ENCODE data around the gene HOPX. TPM values are rescaled to one million over a fixed set of nuclear protein-coding genes. Genes with fewer than 3 reads are reported as not detected.
A peak's percentile ranks its signal among the peaks of the same experiment; 100 is the strongest.

The HOPX gene
- total RNA-seq, 1 experiment from 2014 or later, result 1.0 TPM

DNA sequence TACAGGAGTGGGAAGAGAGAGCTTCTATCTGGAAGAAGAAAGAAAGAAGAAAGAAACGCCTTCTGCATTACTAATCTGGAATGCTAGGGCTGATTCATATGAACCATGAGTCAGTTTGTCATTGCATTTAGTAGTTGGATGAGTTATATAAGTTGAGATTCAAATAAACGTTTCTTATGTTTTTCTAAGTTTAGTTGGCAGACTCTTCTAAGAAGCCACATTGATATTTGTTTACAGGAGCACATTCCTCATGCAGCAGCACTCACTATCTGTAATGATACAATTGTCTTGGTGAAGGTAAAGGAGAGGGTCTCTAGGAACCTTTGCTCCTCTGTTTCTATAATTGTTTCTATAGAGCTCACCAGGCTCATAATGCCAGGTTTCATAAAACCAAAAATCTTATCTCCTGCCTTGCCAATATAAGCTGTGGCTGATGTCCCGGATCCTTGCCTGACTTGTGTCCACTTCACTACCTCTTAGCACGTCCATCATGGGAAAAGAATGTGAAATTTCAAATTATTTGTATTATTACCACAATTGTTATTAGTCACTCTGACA, 39.5 kb downstream of the HOPX start:
- intact Hi-C loops (cut with micrococcal nuclease; ENCODE audit: unreplicated experiment), result no loop called here

DNA sequence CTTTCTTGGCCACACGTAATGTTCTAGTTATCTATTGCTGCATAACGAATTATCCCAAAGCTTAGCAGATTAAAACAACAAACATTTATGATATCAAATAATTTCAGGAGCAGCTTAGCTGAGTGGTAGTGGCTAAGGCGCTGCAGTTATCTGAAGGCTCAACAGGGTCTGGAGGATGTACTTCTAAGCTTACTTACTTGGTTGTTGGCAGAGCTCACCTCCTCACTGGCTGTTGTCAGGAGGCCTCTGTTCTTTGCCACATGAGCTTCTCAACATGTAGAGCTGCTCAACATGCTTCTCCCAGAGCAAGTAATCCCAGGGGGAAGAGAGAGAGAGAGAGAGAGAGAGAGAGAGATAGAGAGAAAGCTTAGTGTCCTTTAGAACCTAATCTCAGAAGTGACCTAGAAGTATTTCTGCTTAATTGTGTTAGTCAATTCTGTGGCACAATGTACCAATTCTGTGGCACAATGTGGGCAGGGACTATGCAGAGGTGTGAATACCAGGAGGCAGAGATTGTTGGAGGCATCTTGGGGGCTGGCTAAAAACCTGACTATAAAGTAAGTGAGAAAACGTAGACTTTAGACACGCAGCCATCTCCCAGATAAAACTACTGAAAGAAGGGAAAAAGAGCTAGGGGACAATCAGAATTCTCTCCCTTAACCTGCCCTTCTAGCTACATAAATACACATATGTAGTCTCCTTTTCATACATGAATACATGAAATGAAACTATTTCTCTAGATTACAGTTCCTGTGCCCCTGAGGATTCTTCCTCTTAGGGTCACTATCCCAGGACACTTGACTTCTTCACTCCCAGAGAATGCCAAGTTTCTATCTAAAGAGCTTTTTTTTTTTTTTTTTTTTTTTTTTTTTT, 40.2 kb downstream of the HOPX start:
- BruUV-seq (replicated peaks), result no TSS peak
- H3K4me2 ChIP-seq, result peak overlapping the region; percentile 49
- peaks cover 23% of the 10 kb centered on the region for H3K4me1 ChIP-seq (replicated peaks; ENCODE audit: insufficient read depth)
- H3K9me2 ChIP-seq (ENCODE audit: insufficient read depth), result no peaks in the 10 kb centered on the region
- H3F3A ChIP-seq (ENCODE audit: insufficient read depth, low read depth), result peaks cover 19% of the 10 kb centered on the region
- H4K20me1 ChIP-seq (ENCODE audit: insufficient read depth), result no peaks in the 10 kb centered on the region
- no peaks in the 10 kb centered on the region for H3K36me3 ChIP-seq (ENCODE audit: low read depth)
- no peaks in the 10 kb centered on the region for H3K9me3 ChIP-seq (ENCODE audit: insufficient read depth, low read depth)
- CTCF ChIA-PET, result interaction anchor here (0.6 kb wide), 3 partner anchors 14 to 238 kb away, joined by 3 to 11 read pairs (median 4); no protein-coding TSS in a partner anchor
- H3K79me2 ChIP-seq (ENCODE audit: low read depth), result no peaks in the 10 kb centered on the region
- no peak for TF ChIP-seq EZH2 (IDR thresholded peaks at IDR 0.05; ENCODE audit: low read depth)
- TF ChIP-seq, protein P1, sequence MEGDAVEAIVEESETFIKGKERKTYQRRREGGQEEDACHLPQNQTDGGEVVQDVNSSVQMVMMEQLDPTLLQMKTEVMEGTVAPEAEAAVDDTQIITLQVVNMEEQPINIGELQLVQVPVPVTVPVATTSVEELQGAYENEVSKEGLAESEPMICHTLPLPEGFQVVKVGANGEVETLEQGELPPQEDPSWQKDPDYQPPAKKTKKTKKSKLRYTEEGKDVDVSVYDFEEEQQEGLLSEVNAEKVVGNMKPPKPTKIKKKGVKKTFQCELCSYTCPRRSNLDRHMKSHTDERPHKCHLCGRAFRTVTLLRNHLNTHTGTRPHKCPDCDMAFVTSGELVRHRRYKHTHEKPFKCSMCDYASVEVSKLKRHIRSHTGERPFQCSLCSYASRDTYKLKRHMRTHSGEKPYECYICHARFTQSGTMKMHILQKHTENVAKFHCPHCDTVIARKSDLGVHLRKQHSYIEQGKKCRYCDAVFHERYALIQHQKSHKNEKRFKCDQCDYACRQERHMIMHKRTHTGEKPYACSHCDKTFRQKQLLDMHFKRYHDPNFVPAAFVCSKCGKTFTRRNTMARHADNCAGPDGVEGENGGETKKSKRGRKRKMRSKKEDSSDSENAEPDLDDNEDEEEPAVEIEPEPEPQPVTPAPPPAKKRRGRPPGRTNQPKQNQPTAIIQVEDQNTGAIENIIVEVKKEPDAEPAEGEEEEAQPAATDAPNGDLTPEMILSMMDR (conservative IDR thresholded peaks at IDR 0.05), result no peak
- no peaks in the 10 kb centered on the region for H3K27me3 ChIP-seq (ENCODE audit: insufficient read depth, low read depth)
- H3K4me3 ChIP-seq, result no peak overlapping the region
- peak; percentile 11 to 46 for DNase-seq
- peak overlapping the region; percentile 98 for H3K27ac ChIP-seq
- POLR2A ChIA-PET (ENCODE audit: unreplicated experiment), result interaction anchor here (0.6 to 0.7 kb wide), 7 partner anchors 9 to 348 kb away, joined by 3 to 14 read pairs (median 9); no protein-coding TSS in a partner anchor
- intact Hi-C loops (cut with micrococcal nuclease; ENCODE audit: unreplicated experiment), result no loop called here
- no peak overlapping the region for H2AFZ ChIP-seq

More for the DNA sequence above, 39.5 kb downstream of the HOPX start:
- Histone ChIP-seq H2AFZ (no peak overlapping the region), H3K27me3 (ENCODE audit: insufficient read depth, low read depth) (no peaks in the 10 kb centered on the region), H3K36me3 (ENCODE audit: low read depth) (no peaks in the 10 kb centered on the region), H3F3A (ENCODE audit: insufficient read depth, low read depth) (peaks cover 19% of the 10 kb centered on the region), H3K79me2 (ENCODE audit: low read depth) (no peaks in the 10 kb centered on the region), H3K4me3 (no peak overlapping the region), H3K4me1 (replicated peaks; ENCODE audit: insufficient read depth) (peaks cover 23% of the 10 kb centered on the region), H3K9me3 (ENCODE audit: insufficient read depth, low read depth) (no peaks in the 10 kb centered on the region), H4K20me1 (ENCODE audit: insufficient read depth) (no peaks in the 10 kb centered on the region), H3K27ac (peak overlapping the region; percentile 98), H3K9me2 (ENCODE audit: insufficient read depth) (no peaks in the 10 kb centered on the region), H3K4me2 (peak overlapping the region; percentile 53)
- ChIA-PET POLR2A (ENCODE audit: unreplicated experiment) (interaction anchor here (0.6 to 0.7 kb wide), 6 partner anchors 10 to 348 kb away, joined by 4 to 14 read pairs (median 9); no protein-coding TSS in a partner anchor), CTCF (interaction anchor here (0.6 to 0.7 kb wide), 5 partner anchors 14 to 239 kb away, joined by 3 to 11 read pairs (median 6); no protein-coding TSS in a partner anchor)
- TF ChIP-seq, protein P1 (conservative IDR thresholded peaks at IDR 0.05), result no peak
- no peak for TF ChIP-seq EZH2 (IDR thresholded peaks at IDR 0.05; ENCODE audit: low read depth)
- BruUV-seq (replicated peaks), result no TSS peak
- DNase-seq, result peak; percentile 23 to 92

GRCh38 chr4:56637791-56638190, 43.3 kb downstream of the HOPX start:
- peaks cover 23% of the 10 kb centered on the region for H3K4me1 ChIP-seq (replicated peaks; ENCODE audit: insufficient read depth)
- H3F3A ChIP-seq (ENCODE audit: insufficient read depth, low read depth), result peaks cover 19% of the 10 kb centered on the region
- POLR2A ChIA-PET (ENCODE audit: unreplicated experiment), result no interaction called here
- TF ChIP-seq, protein P1 (conservative IDR thresholded peaks at IDR 0.05), result no peak
- no peak for TF ChIP-seq EZH2 (IDR thresholded peaks at IDR 0.05; ENCODE audit: low read depth)
- intact Hi-C loops (cut with micrococcal nuclease; ENCODE audit: unreplicated experiment), result no loop called here
- H3K4me2 ChIP-seq, result no peak overlapping the region
- H3K4me3 ChIP-seq, result no peak overlapping the region
- CTCF ChIA-PET, result no interaction called here
- no peak overlapping the region for H2AFZ ChIP-seq
- no peaks in the 10 kb centered on the region for H3K9me2 ChIP-seq (ENCODE audit: insufficient read depth)
- H3K27ac ChIP-seq, result no peak overlapping the region
- H3K27me3 ChIP-seq (ENCODE audit: insufficient read depth, low read depth), result no peaks in the 10 kb centered on the region
- DNase-seq, result no peak
- no peaks in the 10 kb centered on the region for H3K79me2 ChIP-seq (ENCODE audit: low read depth)
- no peaks in the 10 kb centered on the region for H3K36me3 ChIP-seq (ENCODE audit: low read depth)
- no TSS peak for BruUV-seq (replicated peaks)
- no peaks in the 10 kb centered on the region for H4K20me1 ChIP-seq (ENCODE audit: insufficient read depth)
- H3K9me3 ChIP-seq (ENCODE audit: insufficient read depth, low read depth), result no peaks in the 10 kb centered on the region

All from PC-9 (cell line).